Activated CD8-positive, alpha-beta memory T cell treated with anti-CD3 and anti-CD28 coated beads, Interleukin-2, amount 10 ng/mL, durations not matched to agents 7 days and 5 days (primary cell): ENCODE measurements around the gene TMEM43. TPM values are rescaled to one million over a fixed set of nuclear protein-coding genes. Genes with fewer than 3 reads are reported as not detected.

ENCODE experiments used
- ATAC-seq: fragments of 150-1000 bp; cut with Tn5 transposase; one replicate; pipeline ENCODE4 v1.10.0; 2021; ENCODE audit warnings: moderate library complexity
- CTCF ChIA-PET: fragments of 350-600 bp; sonication (Branson Sonifier 250); formaldehyde crosslinking; loops from one replicate; lab custom pipeline; 2021; ENCODE audit warnings: antibody characterized with exemption; lab: Charles Lee
- DNase-seq: peaks from one replicate; pipeline ENCODE4 v3.0.0-alpha.2; 2020
- H3K27ac Mint-ChIP-seq: one replicate; pipeline ENCODE4 v1.8.0; 2021; ENCODE audit warnings: mild to moderate bottlenecking, mixed read lengths
- H3K27me3 Mint-ChIP-seq: one replicate; pipeline ENCODE4 v1.8.0; 2021; ENCODE audit warnings: mixed read lengths
- H3K36me3 Mint-ChIP-seq: one replicate; pipeline ENCODE4 v1.8.0; 2021; ENCODE audit warnings: mild to moderate bottlenecking, mixed read lengths
- H3K4me1 Mint-ChIP-seq: one replicate; pipeline ENCODE4 v1.8.0; 2021; ENCODE audit warnings: mixed read lengths
- H3K4me3 Mint-ChIP-seq: one replicate; pipeline ENCODE4 v1.8.0; 2021; ENCODE audit warnings: mild to moderate bottlenecking, moderate library complexity, mixed read lengths
- H3K9me3 Mint-ChIP-seq: one replicate; pipeline ENCODE4 v1.8.0; 2022; ENCODE audit warnings: low read depth, mixed read lengths
- total RNA-seq, 2 experiments: library from RNA; stranded (reverse); gene quantifications; one replicate each; pipeline ENCODE4 v1.2.3, GENCODE V29; 2021

Gene TMEM43
- total RNA-seq, 2 experiments from 2014 or later, result 27.6 to 31.8 TPM

DNA sequence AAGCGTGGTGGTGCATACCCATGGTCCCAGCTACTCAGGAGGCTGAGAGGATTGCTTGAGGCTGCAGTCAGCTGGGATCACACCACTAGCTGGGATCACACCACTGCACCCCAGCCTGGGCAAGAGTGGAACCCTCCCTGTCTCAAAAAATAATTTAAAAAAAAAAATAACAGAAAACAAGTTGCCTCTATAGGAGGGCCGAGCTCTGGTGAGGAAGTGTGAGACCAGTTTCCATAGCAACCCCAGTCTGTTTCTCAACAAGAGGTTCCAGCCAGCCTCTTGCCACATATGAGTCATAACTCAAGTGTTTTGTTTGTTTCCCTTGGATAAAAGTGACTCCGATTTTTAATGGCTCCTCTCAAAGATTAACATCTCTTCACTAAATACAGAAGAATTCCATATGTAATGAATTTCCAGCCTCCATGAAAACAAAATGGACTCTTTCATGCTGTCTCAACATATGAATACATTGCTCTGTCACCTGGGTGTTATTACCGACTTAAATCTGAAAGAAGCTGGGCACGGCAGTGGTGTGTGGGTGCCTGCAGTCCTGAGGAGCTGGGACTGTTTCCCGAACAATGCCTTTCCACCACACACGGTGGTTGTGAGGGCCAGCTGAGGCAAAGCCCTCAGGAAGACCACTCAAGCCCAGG is 19.7 kb downstream of the TMEM43 start:
- Mint-ChIP-seq H3K27me3 (no peaks in the 10 kb centered on the region), H3K4me1 (peaks cover 31% of the 10 kb centered on the region), H3K27ac (peak overlapping the region; percentile 91), H3K36me3 (peaks cover 5% of the 10 kb centered on the region), H3K4me3 (peak overlapping the region; percentile 47), H3K9me3 (no peaks in the 10 kb centered on the region)
- CTCF ChIA-PET, result interaction anchor here (1.2 to 1.7 kb wide), 5 partner anchors 19 to 248 kb away, joined by 3 to 18 read pairs (median 6); partner anchors contain the start of genes CHCHD4, LSM3, TMEM43 and XPC
- peak; percentile 90 for ATAC-seq
- peak; percentile 85 for DNase-seq

DNA sequence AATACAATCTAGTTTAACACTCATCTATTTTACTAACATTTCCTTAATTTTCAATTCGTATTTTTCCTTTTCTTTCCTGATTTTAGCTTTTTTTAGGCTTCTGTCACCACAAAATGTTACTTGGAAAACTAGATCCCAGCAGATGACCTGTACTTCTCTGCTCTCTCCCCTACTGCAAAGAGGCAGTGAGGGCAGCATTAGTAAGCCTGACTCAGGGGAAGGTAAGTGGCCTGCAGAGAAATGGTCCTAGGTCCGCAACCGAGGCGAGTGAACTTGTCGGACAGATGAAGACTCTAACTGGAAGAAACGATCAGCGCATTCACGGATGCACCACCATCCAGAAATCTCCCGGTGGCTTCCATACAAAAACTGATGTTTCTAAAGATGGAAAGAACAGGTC is 20.4 kb downstream of the TMEM43 start:
- no peak for DNase-seq
- Mint-ChIP-seq H3K27me3 (no peaks in the 10 kb centered on the region), H3K36me3 (peaks cover 5% of the 10 kb centered on the region), H3K27ac (peak overlapping the region; percentile 91), H3K4me3 (no peak overlapping the region), H3K9me3 (no peaks in the 10 kb centered on the region), H3K4me1 (peaks cover 31% of the 10 kb centered on the region)
- CTCF ChIA-PET, result interaction anchor here (0.7 to 1.7 kb wide), 8 partner anchors 20 to 261 kb away, joined by 3 to 18 read pairs (median 4); partner anchors contain the start of genes CHCHD4, LSM3, TMEM43 and XPC
- no peak for ATAC-seq

DNA sequence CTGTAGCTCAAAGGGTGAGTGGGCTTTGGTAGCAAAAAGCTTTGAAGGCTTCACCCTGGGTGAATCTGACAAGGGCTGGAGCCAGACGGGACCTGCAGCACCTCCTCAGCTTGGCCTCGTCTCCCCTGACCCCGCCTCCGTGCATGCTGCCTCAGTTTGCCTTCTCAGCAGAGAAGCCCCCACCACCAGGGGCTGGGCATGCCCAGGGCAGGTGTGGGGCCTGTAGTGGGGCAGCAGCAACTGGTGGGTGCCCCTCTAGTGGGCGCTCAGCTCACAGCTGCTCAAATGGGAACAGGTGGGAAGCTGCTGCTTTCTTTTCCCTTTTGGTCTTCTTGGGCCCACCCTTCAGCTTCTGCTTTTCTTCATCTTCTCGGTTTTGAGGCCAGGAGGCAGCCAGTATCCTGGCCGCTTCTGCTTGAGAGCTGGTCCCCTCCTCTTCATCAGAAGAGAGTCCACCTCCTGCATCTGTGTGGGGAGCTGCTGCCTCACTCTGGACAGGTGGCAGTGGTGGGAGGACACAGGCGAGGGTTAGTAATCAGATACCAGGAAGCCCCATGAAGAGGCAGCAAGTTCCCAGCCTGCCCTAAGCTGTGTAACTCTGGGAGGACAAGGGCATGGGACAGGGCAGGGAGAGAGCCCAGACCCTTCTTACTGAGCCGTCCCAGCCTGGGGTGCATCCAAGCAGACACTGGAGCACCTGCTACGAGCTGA is 21.0 kb downstream of the TMEM43 start:
- CTCF ChIA-PET, result interaction anchor here (0.7 to 1.7 kb wide), 6 partner anchors 21 to 262 kb away, joined by 3 to 18 read pairs (median 4); partner anchors contain the start of genes CHCHD4 and TMEM43
- Mint-ChIP-seq H3K36me3 (peaks cover 5% of the 10 kb centered on the region), H3K27me3 (no peaks in the 10 kb centered on the region), H3K27ac (peak overlapping the region; percentile 70), H3K4me3 (no peak overlapping the region), H3K4me1 (peaks cover 31% of the 10 kb centered on the region), H3K9me3 (no peaks in the 10 kb centered on the region)
- DNase-seq (peak; percentile 36), ATAC-seq (no peak)

DNA sequence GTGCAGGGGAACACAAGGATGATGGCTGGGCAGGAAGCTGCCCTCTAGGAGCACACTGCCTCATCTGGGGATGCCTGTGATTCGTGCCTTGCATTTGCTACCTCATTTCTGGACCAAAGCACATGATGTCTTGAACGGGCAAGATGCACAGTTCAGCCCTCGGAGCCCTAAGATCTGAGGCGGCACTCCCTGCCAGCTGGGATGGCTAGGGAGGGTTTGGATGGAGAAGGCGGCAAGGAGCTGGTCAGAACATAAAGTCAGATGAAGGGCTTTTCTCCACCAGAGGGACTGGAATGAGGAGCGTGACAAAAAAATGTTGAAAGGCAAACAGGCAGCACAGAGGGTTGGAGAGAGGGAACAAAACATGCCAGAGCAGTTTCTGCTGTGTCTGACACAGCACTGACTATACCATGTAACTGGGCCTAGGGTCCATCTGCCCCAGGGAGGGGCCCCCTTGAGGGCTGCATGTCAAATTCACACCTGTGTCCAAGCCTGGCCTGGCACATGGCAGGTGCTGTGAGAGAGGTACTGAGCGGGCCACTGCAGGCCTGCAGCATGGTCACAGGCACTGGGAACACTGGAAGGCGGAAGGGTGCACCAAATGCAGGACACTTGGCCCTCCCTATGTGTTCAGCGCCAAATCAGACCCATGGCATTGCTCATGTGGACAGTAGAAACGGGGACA is 21.7 kb downstream of the TMEM43 start:
- Mint-ChIP-seq H3K36me3 (peaks cover 5% of the 10 kb centered on the region), H3K4me3 (no peak overlapping the region), H3K27ac (peak overlapping the region; percentile 66), H3K4me1 (peaks cover 31% of the 10 kb centered on the region), H3K27me3 (no peaks in the 10 kb centered on the region), H3K9me3 (no peaks in the 10 kb centered on the region)
- no peak for ATAC-seq
- peak; percentile 38 for DNase-seq
- CTCF ChIA-PET, result no interaction called here

DNA sequence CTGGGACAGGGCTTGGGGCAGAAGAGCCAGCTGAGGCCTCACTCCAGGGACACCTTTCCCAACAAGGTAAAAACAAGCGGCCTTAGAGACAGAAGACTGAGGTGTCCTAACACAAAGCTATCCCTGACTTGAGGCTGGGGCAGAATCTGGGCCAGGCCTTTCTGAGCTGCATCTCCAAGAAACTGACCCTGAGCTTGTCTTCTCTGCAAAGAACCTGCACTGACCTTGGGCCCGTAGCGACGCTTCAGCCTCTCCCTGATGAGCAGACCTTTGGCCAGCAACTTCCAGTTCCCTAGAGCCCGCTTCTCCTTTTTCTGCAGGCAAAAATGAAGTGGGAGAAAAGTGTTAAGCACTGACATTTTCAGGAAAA is 22.2 kb downstream of the TMEM43 start:
- DNase-seq (peak; percentile 15), ATAC-seq (no peak)
- Mint-ChIP-seq H3K27ac (no peak overlapping the region), H3K27me3 (no peaks in the 10 kb centered on the region), H3K36me3 (peaks cover 2% of the 10 kb centered on the region), H3K4me3 (no peak overlapping the region), H3K9me3 (no peaks in the 10 kb centered on the region), H3K4me1 (peaks cover 28% of the 10 kb centered on the region)
- CTCF ChIA-PET, result no interaction called here

DNA sequence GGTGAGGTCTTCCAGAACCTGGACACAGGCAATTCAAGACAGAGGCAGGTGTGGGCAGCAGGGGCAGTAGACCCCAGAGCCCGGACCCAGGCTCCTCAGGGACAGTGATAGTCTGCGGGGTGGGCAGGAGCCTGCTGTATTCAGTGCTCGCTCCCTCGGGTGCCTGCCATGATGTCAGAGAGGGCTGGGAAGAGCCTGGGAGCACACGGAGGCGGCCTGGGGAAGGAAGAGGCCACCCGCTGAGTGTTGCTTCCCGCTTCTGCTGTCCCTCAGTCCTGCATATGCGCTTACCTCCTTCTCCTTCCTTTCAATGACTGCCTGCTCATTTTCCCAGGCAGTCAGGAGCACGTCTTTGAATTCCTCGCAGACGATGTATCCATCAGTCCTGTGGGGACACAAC is 22.8 kb downstream of the TMEM43 start:
- ATAC-seq (no peak), DNase-seq (peak; percentile 23)
- CTCF ChIA-PET, result no interaction called here

DNA sequence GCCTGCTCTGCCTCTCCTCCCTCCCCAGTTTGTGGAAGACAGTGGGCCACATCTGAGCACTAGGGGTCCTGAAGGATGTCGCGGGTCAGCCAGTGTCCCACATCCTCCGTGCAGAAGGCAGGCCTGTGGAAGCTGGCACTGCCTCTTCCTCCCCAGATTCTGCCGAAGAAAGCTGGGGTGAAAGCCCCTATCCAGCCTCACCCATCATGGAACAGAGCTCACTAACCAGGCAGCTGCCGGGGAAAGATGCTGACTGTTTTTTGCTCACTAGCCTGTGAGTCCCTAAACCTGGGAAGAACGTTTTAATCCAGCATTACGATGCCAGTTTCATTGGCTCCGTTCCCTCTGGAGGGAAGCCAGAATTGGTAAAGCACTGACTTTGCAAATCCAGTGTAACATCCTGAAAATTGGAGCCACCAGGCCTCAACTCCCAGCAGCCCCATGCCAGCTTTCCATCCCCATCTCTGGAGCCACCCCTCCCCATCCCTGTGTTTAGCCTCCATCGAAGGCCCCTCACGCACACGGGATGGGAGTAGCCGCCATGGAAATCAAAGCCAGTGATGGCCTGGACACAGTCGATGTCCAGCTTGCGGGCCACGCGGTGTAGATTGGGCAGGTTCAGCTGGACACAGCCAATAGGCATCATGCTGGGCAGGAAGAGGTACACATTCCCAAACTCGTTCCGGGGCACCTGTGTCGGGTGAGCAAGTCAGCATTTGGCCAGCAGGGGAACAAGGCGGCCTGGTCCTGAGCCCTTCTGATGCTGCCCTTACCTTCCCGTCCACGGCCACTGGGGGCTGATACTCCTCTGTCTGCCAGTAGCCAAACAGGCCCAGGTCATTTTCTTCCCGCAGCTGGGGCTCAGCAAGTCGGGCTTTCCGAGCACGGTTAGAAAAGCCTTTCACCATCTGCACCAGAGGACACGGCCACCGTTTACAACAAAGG is 23.5 kb downstream of the TMEM43 start:
- DNase-seq (peak; percentile 31), ATAC-seq (no peak)
- Mint-ChIP-seq H3K4me3 (no peak overlapping the region), H3K27me3 (no peaks in the 10 kb centered on the region), H3K4me1 (peaks cover 15% of the 10 kb centered on the region), H3K36me3 (peaks cover 2% of the 10 kb centered on the region), H3K27ac (no peak overlapping the region), H3K9me3 (no peaks in the 10 kb centered on the region)
- CTCF ChIA-PET, result interaction anchor here (1.4 kb wide), 1 partner anchor 10 kb away, joined by 3 read pairs; no protein-coding TSS in a partner anchor

More for the DNA sequence above, 22.8 kb downstream of the TMEM43 start:
- Mint-ChIP-seq H3K27me3 (no peaks in the 10 kb centered on the region), H3K4me1 (peaks cover 22% of the 10 kb centered on the region), H3K9me3 (no peaks in the 10 kb centered on the region), H3K36me3 (peaks cover 2% of the 10 kb centered on the region), H3K27ac (no peak overlapping the region), H3K4me3 (no peak overlapping the region)

DNA sequence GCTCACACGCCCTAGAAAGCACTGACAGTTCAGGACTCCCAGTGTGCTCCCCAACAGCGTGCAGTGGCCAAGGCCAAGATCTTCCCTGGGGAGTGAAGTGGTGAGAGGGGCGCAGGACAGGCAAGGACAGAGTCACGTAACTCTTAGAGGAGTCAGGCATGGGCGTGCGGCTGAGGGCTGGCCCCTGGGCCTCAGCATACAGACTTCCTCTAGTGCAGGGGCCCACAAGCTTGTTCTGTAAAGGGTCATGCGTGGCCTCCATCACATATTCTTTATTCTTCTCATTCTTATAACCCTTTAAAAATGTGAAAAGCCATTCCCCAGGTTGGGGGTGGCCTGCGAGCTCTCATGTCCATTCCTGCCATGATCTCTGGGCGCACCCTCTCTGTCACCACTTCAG is 25.2 kb downstream of the TMEM43 start:
- ATAC-seq (no peak), DNase-seq (peak; percentile 36)
- peak overlapping the region; percentile 2 for H3K27ac Mint-ChIP-seq
- H3K4me1 Mint-ChIP-seq, result peaks cover 4% of the 10 kb centered on the region
- H3K27me3 Mint-ChIP-seq, result no peaks in the 10 kb centered on the region
- H3K9me3 Mint-ChIP-seq, result no peaks in the 10 kb centered on the region
- CTCF ChIA-PET, result interaction anchor here (1.4 kb wide), 1 partner anchor 8 kb away, joined by 3 read pairs; no protein-coding TSS in a partner anchor
- H3K4me3 Mint-ChIP-seq, result no peak overlapping the region
- peaks cover 12% of the 10 kb centered on the region for H3K36me3 Mint-ChIP-seq

DNA sequence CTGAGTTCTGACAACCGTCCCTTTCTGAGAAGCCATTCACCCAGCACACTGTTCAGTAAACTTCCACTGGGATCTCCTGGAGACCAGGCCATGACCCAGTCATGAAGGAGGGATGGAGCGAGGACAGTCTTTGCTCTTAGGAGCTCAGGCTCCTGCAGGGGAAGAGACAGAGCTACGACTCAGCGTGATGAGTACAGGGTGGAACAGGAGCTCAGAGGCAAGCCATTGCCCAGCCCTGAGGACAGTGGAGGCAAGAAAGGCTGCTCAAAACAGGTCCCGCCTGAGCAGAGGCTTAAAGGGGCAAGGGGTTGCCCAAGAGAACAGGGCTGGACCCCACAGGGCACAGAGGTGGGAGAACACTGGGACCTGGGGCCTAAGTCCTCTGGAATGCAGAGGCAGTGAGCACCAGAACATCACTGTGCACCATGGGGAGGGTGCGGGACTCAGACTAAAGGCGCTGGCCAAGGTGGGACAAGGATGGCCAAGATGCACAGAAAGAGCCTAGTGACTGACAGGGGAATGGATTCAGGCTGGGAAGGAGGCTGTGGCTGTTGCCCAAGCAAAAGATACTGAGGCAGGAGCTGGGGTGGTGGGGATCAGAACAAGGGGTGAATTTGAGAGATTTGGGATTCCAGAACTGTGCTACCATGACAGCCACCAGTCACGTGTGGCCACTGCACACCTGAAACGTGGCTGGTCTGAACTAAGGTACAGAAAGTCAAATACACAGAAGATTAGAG is 25.8 kb downstream of the TMEM43 start:
- Mint-ChIP-seq H3K36me3 (peaks cover 12% of the 10 kb centered on the region), H3K9me3 (no peaks in the 10 kb centered on the region), H3K4me1 (no peaks in the 10 kb centered on the region), H3K27ac (peak overlapping the region; percentile 17), H3K27me3 (no peaks in the 10 kb centered on the region), H3K4me3 (no peak overlapping the region)
- ATAC-seq (no peak), DNase-seq (peak; percentile 29)
- CTCF ChIA-PET, result no interaction called here

DNA sequence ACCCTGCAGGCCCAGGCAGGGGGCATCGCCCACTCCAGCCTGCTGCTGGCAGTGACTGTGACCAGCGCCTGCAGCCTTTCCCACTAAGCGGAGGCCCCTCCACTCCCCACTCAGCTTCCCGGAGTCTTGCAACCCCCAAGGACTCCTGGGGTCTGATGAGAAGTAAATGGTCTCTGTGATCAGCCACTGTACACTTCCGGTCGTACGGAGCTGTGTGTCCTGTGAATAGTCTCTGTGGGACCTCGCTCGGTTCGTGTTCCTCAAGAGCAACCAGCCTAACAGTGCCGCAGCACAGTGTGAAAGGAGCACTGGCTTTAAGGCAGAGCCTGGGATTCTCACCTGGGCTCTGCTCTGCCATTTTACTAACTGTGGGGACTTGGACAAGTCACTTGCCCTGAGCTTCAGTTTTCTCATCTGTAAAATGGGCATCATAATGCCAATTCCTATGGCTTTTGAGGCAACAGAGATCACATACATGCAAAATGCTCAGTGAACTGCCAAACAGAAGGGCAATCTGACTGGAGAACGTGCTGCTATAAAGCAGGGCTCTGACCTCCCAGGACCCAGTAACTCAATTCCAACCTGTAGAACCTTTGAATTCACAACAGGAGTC is 26.7 kb downstream of the TMEM43 start:
- ATAC-seq (no peak), DNase-seq (peak; percentile 36)
- no peak overlapping the region for H3K27ac Mint-ChIP-seq
- H3K4me3 Mint-ChIP-seq, result no peak overlapping the region
- H3K36me3 Mint-ChIP-seq, result peaks cover 20% of the 10 kb centered on the region
- H3K27me3 Mint-ChIP-seq, result no peaks in the 10 kb centered on the region
- H3K9me3 Mint-ChIP-seq, result no peaks in the 10 kb centered on the region
- CTCF ChIA-PET, result no interaction called here
- no peaks in the 10 kb centered on the region for H3K4me1 Mint-ChIP-seq

DNA sequence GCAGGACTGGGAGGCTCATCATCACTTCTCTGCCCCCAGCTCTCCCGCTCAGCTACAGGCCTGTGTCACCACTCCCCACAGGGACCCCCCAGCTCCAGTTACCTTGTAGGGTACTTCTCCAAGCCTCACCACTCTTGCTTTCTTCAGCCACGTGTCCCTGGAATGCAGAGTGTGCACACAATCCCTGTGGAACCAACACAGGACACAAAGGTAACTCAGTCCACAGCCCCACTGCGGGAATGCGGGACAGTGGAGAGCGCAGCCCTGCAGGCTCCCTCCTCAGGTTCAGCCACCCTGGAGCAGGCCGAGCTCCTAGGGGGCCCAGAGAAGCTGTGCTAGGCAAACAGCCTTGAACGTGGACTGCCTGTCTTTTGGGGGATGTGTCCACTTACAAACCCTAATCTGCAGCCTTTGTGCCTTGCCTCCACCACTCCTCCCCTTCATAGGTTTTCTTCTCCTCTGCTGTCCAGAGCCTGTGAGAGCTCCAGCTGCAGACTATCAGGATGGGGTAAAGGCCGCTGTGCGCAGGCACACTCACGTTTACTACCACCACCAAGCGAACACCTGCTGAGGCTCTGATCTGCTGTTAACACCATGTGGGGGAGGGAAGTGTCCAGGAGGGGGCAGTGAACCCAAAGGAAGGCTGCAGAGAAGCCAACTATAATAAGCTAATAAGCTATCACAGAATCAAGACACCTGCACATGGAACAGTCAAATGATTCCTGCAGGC is 27.5 kb downstream of the TMEM43 start:
- CTCF ChIA-PET, result interaction anchor here (0.7 to 1.5 kb wide), 4 partner anchors 25 to 256 kb away, joined by 3 to 4 read pairs (median 3); partner anchors contain the start of genes LSM3 and XPC
- DNase-seq (peak; percentile 41), ATAC-seq (no peak)
- H3K4me1 Mint-ChIP-seq, result no peaks in the 10 kb centered on the region
- peak overlapping the region; percentile 52 for H3K27ac Mint-ChIP-seq
- no peaks in the 10 kb centered on the region for H3K27me3 Mint-ChIP-seq
- no peak overlapping the region for H3K4me3 Mint-ChIP-seq
- H3K9me3 Mint-ChIP-seq, result no peaks in the 10 kb centered on the region
- H3K36me3 Mint-ChIP-seq, result peaks cover 20% of the 10 kb centered on the region
